ENCODE measurements around the gene NTM.

Gene NTM

DNA sequence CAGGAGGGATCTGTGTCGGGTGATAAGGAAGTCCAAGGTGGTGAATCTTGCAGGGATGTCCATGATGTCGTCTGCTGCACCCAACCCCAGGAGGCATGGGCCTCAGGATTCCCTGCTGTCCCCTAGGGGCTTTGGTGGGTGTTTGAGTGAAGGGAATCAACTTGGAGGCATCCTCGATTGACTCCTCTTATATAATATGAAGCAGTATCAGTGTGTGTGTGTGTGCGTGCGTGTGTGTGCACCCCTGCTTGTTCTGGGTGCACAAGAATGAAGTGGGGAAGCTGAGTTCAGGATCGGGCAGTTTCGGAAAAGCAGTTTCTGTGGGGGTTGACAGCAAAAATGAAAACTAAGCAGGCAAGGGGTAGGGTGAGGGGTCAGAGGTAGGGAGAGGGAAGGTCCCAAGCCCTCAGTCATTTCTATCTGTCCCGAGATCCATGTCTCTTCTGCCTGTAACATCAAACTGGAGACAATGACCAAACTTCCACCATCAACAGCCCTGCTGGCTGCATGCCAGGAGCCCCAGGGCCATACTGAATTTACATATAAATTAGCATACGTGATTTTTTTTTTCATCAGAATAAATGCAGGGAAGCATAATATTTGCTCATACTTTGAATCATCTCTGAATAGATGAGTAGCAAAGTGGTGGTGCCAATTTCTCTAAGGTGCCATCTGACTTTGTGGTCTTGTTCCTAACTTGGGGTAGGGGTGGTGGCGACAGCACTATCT, 2.0 kb downstream of the NTM start:
- DNase-seq (ENCODE audit: low read depth in 3 of 3, low spot score in 1 of 3): no peak

DNA sequence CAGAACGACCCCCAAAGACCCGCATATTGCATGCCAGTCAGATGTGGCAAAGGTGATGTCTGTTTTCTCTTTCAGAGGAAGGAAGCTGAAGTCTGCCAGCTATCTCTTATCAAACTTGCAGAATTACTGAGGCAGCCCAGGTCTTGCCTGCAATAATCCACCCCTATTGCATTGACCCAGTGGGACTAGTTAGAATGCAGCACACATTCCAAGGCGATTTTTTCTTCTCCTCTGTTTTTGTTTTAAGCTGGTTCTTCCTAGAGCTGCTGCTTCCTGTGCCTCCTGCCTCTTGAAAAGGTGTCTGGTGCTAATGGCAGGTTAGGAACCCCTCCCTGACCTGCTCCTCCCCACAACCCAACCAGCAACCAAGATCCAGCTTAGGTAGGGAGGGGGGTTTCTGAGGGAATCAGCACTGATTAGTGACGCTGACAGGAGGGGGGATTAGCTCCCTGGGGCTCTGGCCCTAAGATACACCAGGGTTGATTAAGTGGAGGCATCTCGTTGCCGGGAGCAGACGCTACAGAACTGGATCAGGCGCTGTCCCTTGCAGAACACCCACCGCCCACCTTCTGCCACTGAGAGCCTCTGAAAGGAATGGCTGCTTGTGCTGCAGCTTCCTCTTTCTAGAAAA, 2.8 kb downstream of the NTM start:
- no peak for DNase-seq (ENCODE audit: low read depth in 3 of 3, low spot score in 1 of 3)

DNA sequence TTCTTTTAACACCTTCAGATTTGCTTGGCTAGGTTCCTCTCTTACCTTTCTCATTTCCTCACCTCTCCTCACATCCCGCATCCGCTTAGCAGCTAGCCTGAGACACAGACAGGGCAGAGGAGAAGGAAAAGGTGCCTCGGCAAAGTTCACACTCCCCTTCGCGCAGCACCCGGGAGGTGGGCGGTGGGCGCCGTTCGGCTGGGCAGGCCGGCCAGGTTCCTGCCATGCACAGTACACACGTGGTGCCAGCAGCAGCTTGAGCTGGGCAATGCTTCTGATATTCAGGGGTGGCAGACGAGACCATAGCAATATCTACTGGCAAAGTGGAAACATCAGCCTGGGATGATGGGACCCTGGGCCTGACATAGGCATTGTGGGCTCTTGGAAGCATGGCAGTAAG, 3.3 kb downstream of the NTM start:
- DNase-seq (ENCODE audit: low read depth in 3 of 3, low spot score in 1 of 3): no peak

DNA sequence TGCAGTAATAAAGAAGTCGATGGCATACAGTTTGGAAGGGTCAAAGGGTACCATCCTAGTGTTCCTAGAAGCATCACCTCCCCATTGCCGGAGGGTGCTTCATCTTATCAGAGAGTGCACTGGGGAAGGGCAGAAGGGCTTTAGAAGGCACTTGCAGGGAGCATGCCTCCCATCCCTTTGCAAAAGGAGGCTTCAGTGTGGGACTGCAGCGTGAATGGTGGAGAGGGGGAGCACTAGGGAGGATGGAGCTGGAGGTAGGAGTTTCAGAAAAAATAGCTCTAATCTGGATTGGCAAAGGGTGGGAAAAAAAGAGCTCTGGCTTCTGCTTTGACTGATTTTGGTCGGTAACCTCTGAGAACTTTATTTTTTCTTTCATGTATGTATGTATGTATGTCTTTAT, 5.0 kb downstream of the NTM start:
- no peak for DNase-seq (ENCODE audit: low read depth in 3 of 3, low spot score in 1 of 3)

DNA sequence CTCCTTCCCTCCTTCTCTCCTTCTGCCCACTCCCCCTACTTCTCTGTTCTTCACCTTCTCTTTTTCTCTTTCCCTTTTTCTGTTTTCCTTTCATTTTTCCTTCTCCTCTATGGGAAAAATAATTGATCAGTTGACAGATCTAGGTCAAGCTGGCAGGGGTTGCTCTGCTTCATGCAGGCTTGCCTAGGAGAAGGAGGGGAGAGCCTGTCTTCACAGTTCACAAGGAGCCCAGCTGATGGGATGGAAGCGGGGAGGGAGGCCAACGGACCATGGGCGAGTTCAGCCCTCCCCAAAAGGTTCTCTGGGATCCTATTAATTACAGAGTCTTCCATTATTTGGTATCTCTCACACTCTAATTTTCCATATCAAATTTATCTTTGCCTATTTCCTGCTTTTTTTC, 5.5 kb downstream of the NTM start:
- no peak for DNase-seq (ENCODE audit: low read depth in 3 of 3, low spot score in 1 of 3)

GRCh38 chr11:131378931-131379330, 8.5 kb downstream of the NTM start:
- DNase-seq (ENCODE audit: low read depth in 3 of 3, low spot score in 1 of 3): no peak

GRCh38 chr11:131385763-131386390, 15.5 kb downstream of the NTM start:
- DNase-seq (ENCODE audit: low read depth in 3 of 3, low spot score in 1 of 3): no peak

- DNase-seq (ENCODE audit: low read depth in 3 of 3, low spot score in 1 of 3): no peak
These were observed 16.0 kb downstream of the NTM start for GRCh38 chr11:131386408-131386807.

DNA sequence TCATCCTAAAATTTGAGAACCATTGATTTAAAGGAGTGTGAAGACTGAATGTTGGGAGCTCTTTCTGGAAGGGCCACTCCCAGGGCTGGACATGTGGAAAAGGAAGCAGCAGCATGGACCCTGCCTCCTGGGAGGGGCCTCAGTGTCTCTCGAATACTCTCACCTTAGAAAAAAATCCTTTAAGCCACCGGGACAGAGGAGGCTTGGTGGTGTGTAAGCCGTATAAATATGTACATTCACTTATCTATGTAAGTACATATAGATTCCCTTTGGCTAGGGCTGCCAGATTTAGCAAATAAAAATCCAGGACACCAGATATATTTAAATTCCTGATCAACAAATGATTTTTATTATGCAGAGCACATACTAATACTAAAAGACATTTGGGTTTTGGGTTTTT, 17.6 kb downstream of the NTM start:
- DNase-seq (ENCODE audit: low read depth in 3 of 3, low spot score in 1 of 3): no peak

- DNase-seq (ENCODE audit: low read depth in 3 of 3, low spot score in 1 of 3): no peak
These were observed 19.2 kb downstream of the NTM start for GRCh38 chr11:131389582-131389981.

DNA sequence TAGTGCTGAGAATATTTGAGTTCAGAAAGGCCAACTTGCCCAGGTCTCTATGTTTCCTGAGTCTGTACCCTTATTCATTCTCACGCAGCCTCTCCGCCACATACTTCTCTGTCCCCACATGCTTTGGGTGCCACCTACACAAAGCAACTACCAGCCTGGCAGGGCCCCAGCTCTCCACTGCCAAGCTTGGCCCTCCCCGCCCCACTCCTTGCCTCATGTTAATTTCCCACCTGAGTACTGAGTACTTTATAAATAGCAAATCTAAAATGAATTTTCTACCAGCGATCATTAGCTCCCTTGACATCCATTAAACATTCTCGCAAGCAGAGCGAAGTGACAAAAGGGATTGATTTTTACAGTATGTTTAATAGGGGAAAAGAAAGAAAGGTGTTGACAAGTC, 20.8 kb downstream of the NTM start:
- no peak for DNase-seq (ENCODE audit: low read depth in 3 of 3, low spot score in 1 of 3)

DNA sequence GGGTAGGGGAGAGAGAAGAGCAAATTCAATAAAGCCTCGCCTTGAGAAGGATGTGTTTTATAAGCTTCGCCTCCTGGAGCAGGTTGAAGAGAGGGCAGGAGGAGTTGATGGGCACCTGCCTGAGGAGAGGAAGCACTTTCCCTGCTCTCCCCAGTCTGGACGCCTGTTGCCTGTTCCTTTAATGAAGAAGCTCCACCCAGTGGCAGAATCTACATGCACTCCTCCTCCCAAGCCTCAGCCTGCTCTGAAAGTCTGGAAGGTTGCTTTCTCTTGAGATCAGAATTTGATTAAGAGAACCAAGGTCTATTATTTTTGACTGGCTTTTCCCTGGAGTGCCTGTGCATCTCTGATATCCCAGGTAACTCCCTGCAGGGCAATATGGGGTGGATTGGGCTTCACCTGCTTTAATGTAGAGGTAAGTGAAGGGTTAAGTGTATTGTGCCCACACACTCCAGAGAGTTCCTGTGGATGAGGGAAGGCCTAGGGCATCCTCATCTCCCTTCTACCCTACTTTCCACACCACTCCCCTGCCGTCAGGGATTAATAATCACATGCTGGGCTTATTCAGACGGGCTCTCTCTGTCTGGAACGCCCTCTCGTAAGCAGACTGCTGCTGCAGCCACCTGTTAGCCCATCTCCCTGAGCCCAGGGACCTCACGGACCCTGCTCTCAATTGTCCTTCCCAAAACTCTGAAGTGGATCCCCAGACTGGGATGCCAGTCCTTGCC, 22.3 kb downstream of the NTM start:
- DNase-seq (ENCODE audit: low read depth in 3 of 3, low spot score in 1 of 3): no peak

GRCh38 chr11:131393691-131394090, 23.3 kb downstream of the NTM start:
- no peak for DNase-seq (ENCODE audit: low read depth in 3 of 3, low spot score in 1 of 3)

GRCh38 chr11:131397675-131398074, 27.3 kb downstream of the NTM start:
- no peak for DNase-seq (ENCODE audit: low read depth in 3 of 3, low spot score in 1 of 3)

GRCh38 chr11:131402040-131402439, 31.6 kb downstream of the NTM start:
- DNase-seq (ENCODE audit: low read depth in 3 of 3, low spot score in 1 of 3): no peak

GRCh38 chr11:131404010-131404409, 33.6 kb downstream of the NTM start:
- no peak for DNase-seq (ENCODE audit: low read depth in 3 of 3, low spot score in 1 of 3)

- no peak for DNase-seq (ENCODE audit: low read depth in 3 of 3, low spot score in 1 of 3)
These were observed 37.7 kb downstream of the NTM start for GRCh38 chr11:131408025-131408640.

GRCh38 chr11:131409345-131409744, 38.9 kb downstream of the NTM start:
- DNase-seq (ENCODE audit: low read depth in 3 of 3, low spot score in 1 of 3): no peak

GRCh38 chr11:131411636-131412035, 41.2 kb downstream of the NTM start:
- no peak for DNase-seq (ENCODE audit: low read depth in 3 of 3, low spot score in 1 of 3)

- DNase-seq (ENCODE audit: low read depth in 3 of 3, low spot score in 1 of 3): no peak
These were observed 41.6 kb downstream of the NTM start for GRCh38 chr11:131412061-131412460.

GRCh38 chr11:131413217-131413616, 42.8 kb downstream of the NTM start:
- DNase-seq (ENCODE audit: low read depth in 3 of 3, low spot score in 1 of 3): no peak

GRCh38 chr11:131418189-131418588, 47.8 kb downstream of the NTM start:
- no peak for DNase-seq (ENCODE audit: low read depth in 3 of 3, low spot score in 1 of 3)
